ENCODE data around the gene TMEM92.
A peak's percentile ranks its signal among the peaks of the same experiment; 100 is the strongest.
"Not testable (repeated sequence)": the region's sequence is repeated elsewhere in the genome, so short reads cannot be mapped to it uniquely, and the experiment has no call there.

The TMEM92 gene

GRCh38 chr17:50290933-50291332, 16.7 kb downstream of the TMEM92 start:
- TF ChIP-seq CTCF (conservative IDR thresholded peaks at IDR 0.05; ENCODE audit: low read depth, low read length): no peak
- H3K4me3 ChIP-seq (ENCODE audit: low read length): no peak overlapping the region
- DNase-seq (ENCODE audit: low read depth): no peak

GRCh38 chr17:50292465-50292864, 18.2 kb downstream of the TMEM92 start:
- DNase-seq (ENCODE audit: low read depth): no peak
- no peak for TF ChIP-seq CTCF (conservative IDR thresholded peaks at IDR 0.05; ENCODE audit: low read depth, low read length)
- no peak overlapping the region for H3K4me3 ChIP-seq (ENCODE audit: low read length)

DNA sequence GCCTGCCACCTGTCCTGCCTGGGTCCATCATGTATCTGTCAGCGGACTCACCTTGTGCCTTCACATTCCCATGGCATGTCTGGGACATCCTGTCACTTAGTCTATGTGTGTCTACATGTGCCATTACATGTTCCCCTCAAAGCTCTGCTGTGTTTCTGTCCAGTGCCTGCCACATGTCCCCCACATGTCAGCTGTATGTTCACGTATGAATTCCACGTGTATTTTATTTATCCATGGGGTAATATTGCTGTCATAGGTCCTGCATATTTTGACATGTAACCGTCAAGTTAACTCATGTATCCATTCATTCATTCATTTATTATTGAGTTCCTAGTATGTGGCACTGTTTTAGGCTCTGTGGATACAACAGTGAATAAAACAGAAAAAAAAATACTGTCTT, 20.8 kb downstream of the TMEM92 start:
- no peak for DNase-seq (ENCODE audit: low read depth)
- no peak overlapping the region for H3K4me3 ChIP-seq (ENCODE audit: low read length)
- TF ChIP-seq CTCF (conservative IDR thresholded peaks at IDR 0.05; ENCODE audit: low read depth, low read length): no peak

- no peak for DNase-seq (ENCODE audit: low read depth)
- peak; percentile 80 for TF ChIP-seq CTCF (conservative IDR thresholded peaks at IDR 0.05; ENCODE audit: low read depth, low read length)
- H3K4me3 ChIP-seq (ENCODE audit: low read length): no peak overlapping the region
Measured at GRCh38 chr17:50297407-50297865, 23.2 kb downstream of the TMEM92 start.

- H3K4me3 ChIP-seq (ENCODE audit: low read length): no peak overlapping the region
- no peak for TF ChIP-seq CTCF (conservative IDR thresholded peaks at IDR 0.05; ENCODE audit: low read depth, low read length)
Measured at GRCh38 chr17:50298018-50298417, 23.8 kb downstream of the TMEM92 start.

GRCh38 chr17:50299776-50300175, 25.5 kb downstream of the TMEM92 start:
- no peak overlapping the region for H3K4me3 ChIP-seq (ENCODE audit: low read length)
- no peak for TF ChIP-seq CTCF (conservative IDR thresholded peaks at IDR 0.05; ENCODE audit: low read depth, low read length)
- no peak for DNase-seq (ENCODE audit: low read depth)

More at GRCh38 chr17:50298018-50298417, 23.8 kb downstream of the TMEM92 start:
- DNase-seq (ENCODE audit: low read depth): no peak

GRCh38 chr17:50300824-50301223, 26.6 kb downstream of the TMEM92 start:
- not testable (repeated sequence) for H3K4me3 ChIP-seq (ENCODE audit: low read length); DNase-seq (ENCODE audit: low read depth)
